NCI-H345 treated with DMSO at 0.1 percent for 48 hours (cell line): ENCODE data around the gene EPHB2.
A peak's percentile ranks its signal among the peaks of the same experiment; 100 is the strongest.

Experiments used
- DNase-seq: peaks from one replicate; lab custom pipeline; 2025; ENCODE audit not compliant: unreplicated experiment; lab: John Stamatoyannopoulos, UW

Gene EPHB2

DNA sequence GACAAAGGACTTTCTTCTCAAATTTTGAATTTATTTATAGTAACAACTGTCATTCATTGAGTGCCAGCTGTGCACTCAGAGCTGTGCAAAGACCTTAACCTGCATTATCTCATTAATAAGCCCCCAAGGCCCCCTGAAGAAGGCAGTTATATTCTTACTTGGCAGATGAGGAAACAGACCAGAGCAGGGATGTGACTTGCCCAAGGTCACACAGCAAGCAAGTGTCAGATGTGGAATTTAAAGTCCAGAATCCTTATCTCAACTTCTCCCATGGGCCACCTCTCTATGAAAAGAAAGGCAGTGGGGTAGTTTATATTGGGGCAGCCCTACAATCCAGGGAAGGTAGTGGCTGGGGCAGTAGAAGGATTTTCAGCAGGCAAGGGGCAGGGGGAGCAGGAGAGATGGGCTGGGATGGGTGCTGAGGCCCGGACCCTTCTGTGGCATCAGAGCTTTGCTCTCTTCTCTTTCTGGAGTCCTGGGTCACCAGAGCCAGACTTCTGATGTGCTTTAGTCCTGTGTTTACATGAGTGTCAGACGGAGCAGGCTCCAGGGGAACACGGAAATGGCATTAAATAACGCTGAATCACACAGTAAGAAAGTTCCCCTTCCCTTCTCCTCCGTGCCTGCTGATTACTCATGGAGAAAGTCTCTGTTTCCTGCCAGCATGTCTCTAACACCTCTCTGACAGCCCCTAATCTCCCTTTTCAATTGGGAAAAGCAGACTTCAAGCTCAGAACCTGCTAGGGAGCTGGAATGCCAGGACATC lies 39.5 kb downstream of the EPHB2 start:
- no peak for DNase-seq

GRCh38 chr1:22750685-22751051 lies 40.0 kb downstream of the EPHB2 start:
- DNase-seq = no peak

- no peak for DNase-seq
Observed at GRCh38 chr1:22751124-22751531, 40.5 kb downstream of the EPHB2 start.

- no peak for DNase-seq
Observed at GRCh38 chr1:22752339-22752738, 41.7 kb downstream of the EPHB2 start.

- no peak for DNase-seq
Observed at GRCh38 chr1:22753481-22753971, 42.9 kb downstream of the EPHB2 start.

- no peak for DNase-seq
Observed at GRCh38 chr1:22754106-22754768, 43.6 kb downstream of the EPHB2 start.

DNA sequence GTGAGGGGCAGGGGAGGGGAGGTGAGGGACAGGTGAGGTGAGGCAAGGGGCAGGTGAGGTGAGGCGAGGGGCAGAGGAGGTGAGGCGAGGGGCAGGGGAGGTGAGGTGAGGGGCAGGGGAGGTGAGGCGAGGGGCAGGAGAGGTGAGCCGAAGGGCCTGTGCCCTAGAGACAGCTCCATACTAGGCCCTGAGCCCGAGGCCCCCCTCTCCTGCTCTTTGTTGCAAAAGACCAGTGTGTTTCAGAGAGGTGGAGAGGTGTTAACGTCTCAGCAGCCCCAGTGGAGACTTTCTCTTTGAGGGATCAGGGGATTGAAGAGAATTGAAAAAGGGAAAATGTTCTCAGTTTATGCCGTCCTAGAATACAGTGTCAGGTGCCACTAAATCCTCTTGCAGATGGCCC lies 44.2 kb downstream of the EPHB2 start:
- no peak for DNase-seq

DNA sequence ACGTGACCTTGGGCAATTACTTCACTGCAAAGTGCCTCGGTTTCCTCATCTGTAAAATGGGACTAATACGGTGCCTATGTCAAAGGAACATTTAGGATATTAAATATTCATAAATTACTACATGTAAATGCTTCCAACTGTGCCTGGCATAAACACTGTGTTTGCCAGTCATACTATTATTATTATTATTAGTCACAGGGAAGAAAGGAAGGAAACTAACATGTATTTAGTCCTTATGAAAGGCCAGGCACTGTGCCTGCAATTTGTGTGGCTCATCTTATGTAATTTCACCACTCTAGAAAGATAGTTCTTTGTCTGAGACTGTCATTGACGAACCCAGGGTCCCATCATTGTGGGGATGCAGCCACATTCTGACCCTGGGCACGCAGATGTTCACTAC lies 45.0 kb downstream of the EPHB2 start:
- no peak for DNase-seq

DNA sequence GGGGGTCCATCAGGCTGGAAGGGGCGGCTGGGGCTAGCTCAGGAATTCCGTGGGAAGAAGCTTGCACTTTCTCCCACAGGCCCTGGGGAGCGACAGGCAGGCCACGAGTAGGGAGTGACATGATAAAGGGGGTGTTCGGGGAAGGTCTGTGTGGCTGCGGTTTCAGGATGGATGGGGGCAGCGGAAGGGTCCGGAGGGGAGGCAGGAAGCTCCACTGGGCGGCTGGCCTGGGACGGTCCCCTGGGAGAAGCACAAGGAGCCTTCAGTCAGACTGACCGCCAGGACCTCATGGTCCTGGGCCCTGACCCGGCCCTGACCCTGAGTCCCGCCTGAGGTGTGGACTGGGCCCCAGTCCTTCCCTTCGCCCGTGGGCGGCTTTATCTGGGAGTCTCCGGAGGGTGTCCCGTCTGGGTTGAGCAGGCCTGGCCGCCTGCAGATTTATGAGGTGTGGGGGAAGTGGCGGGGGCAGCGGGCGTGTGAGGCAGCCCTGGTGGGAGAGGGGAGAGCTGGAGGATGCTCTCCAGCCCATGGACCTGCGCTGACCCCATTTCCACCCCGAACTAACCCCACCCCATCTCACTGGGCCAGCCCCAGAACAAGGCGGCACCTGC lies 45.6 kb downstream of the EPHB2 start:
- no peak for DNase-seq

DNA sequence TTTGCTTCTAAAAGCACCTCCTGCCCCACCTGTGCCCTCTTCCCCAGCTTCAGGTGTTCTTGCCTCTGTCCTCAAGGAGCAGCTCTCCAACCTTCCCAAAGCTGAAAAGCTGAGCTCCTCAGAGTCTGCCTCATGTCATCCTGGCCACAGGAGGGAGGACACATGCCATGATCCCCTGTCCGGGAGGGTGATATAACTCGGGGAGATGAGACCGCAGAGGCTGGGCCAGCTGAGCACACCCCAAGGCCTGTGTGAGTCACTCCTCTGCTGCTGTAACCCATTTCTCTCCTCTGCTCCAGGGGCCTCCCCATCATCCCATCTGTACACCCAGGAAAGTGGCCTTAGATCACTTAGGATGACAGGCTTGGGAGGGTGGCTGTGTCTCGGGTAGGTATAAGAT lies 49.8 kb downstream of the EPHB2 start:
- no peak for DNase-seq

- no peak for DNase-seq
Observed at GRCh38 chr1:22761101-22761500, 50.5 kb downstream of the EPHB2 start.

DNA sequence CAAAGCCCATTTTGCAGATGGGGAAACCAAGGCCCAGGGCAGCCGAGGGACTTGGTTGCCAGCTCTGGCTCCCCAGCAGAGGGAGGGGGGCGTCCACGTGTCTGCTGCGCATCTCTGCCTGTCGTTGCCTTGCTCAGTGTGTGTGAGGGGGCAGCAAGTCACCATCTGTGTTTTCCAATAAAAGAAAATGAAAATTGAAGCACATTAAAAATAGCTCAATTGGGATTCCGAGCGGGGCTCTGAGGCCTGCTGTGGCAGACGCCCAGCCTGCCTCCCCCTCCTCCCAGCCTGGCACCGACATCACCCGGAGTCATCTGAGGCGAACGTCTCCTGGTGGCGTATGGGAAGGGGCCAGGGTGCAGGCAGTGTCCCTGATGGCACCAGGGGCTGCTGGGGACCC lies 51.2 kb downstream of the EPHB2 start:
- DNase-seq = no peak

GRCh38 chr1:22763487-22764200 lies 53.0 kb downstream of the EPHB2 start:
- no peak for DNase-seq

DNA sequence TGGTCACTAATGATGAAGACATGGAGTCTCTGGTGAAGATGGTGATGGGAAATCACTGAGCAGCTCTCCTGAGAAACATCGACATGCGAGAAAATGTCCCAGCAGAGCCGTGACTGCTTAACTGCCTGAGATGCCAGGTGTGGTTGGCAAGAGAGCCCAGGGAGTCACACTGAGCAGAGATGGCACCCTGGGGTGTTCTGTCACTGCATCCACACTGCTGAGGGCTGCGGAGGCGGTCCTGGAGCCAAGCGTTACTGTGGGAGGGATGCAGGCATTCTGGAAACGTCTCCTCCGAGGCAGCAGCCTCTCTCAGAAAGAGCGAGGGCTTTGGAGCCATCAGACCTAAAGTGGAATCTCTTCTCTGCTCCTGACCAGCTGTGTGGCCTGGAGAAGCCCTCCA lies 57.2 kb downstream of the EPHB2 start:
- peak; percentile 42 for DNase-seq

- no peak for DNase-seq
Observed at GRCh38 chr1:22769932-22770331, 59.3 kb downstream of the EPHB2 start.

- DNase-seq = no peak
Observed at GRCh38 chr1:22772014-22772413, 61.4 kb downstream of the EPHB2 start.

DNA sequence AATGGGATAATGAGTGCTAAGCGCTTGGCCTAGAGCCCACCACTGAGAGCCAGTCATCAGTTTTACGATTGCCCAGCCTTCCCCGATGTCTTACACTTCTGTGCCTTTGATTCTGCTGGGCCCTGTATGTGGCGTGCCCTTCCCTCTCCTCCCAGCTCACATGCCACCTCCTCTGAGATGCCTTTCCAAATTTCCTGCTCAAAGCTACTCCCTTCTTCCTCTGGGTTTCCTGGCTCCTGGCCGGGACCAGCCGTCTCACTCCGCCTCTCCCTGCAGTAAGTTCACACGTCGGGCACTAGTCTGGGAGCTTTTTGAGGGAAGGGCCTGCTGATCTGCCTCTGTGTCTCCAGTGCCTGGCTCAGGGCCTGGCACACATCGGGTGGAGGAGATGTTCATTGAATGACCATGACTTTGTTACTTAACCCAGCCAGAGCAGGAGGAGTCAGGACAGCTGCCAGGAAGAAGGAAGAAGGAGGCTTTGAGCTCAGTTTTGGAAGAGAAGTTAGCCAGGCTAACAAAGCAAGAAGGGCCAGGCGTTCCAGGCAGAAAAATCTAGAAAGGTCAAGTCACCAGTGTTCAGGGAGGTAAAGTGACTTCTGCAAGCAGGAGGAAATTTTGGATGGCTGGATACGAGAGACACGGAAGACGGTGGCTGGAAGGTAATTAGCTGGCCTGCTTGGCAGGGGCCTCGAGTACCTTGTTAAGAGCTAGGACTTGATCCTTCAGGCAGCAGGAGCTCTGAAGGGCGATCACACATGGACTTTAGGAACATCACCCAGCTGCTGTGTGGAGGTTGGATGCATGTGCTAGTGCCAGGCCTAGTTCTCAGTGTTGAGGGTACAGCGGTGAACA lies 63.6 kb downstream of the EPHB2 start:
- no peak for DNase-seq

- no peak for DNase-seq
Observed at GRCh38 chr1:22774833-22775182, 64.2 kb downstream of the EPHB2 start.

DNA sequence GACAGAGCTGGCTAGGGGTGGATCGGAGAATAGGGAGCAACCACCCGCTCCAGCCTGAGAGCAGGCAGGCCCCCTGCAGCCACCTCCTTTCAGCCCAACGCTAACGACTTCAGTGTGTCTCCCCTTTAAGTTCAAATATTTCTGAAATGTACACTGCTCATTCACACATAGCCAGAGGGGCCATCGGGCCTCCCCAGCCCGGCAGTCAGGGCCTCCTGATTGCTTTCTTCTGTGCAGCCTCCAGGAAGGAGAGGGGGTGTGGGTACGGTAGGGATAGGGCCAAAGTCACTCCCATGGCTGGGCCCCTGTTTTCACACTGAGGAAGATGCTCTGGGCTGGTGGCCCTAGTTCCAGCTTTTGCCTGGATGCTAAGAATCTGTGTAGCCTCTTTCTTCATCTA lies 64.8 kb downstream of the EPHB2 start:
- no peak for DNase-seq

DNA sequence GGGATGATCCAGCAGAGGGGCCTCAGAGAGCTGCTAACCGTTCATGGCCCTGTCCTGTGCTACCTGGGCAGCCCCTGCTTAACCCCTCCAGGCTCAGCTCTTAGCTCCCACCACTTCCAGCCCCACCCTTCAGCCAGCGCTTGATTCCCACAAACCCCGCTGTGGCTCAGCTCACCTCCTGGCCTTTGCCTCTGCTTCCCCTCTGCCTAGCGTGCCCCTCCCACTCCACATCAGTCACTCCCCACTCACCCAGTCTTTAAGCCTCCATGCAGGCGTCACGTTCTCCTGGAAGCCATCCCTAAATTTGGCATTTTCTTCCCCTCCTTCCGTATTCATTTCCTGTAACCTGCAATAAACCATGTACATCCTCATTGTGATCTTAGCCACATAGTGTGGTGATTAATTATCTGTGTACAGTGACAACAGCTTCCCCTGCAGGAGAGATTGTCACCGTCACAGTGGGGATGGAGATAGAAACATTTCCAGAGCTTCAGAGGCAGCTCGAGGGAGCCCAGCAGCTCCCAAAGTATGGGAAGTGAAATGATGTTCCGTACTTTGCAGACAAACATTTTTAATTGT lies 65.5 kb downstream of the EPHB2 start:
- no peak for DNase-seq
